Activated naive CD8-positive, alpha-beta T cell (primary cell): Measurements from ENCODE around the gene ATR.
A peak's percentile ranks its signal among the peaks of the same experiment; 100 is the strongest.
"Not testable (repeated sequence)": the region's sequence is repeated elsewhere in the genome, so short reads cannot be mapped to it uniquely, and the experiment has no call there.

Source experiments
- H3K27ac Mint-ChIP-seq: one replicate; pipeline ENCODE4 v1.8.0; 2021; ENCODE audit warnings: mixed read lengths
- H3K27me3 Mint-ChIP-seq: one replicate; pipeline ENCODE4 v1.8.0; 2021; ENCODE audit warnings: mixed read lengths
- H3K36me3 Mint-ChIP-seq: one replicate; pipeline ENCODE4 v1.8.0; 2021; ENCODE audit warnings: mixed read lengths
- H3K4me1 Mint-ChIP-seq: one replicate; pipeline ENCODE4 v1.8.0; 2021; ENCODE audit warnings: low read depth, mixed read lengths
- H3K4me3 Mint-ChIP-seq: one replicate; pipeline ENCODE4 v1.8.0; 2021; ENCODE audit warnings: mild to moderate bottlenecking, mixed read lengths
- H3K9me3 Mint-ChIP-seq: one replicate; pipeline ENCODE4 v1.8.0; 2021; ENCODE audit warnings: low read depth, mixed read lengths

ATR gene

DNA sequence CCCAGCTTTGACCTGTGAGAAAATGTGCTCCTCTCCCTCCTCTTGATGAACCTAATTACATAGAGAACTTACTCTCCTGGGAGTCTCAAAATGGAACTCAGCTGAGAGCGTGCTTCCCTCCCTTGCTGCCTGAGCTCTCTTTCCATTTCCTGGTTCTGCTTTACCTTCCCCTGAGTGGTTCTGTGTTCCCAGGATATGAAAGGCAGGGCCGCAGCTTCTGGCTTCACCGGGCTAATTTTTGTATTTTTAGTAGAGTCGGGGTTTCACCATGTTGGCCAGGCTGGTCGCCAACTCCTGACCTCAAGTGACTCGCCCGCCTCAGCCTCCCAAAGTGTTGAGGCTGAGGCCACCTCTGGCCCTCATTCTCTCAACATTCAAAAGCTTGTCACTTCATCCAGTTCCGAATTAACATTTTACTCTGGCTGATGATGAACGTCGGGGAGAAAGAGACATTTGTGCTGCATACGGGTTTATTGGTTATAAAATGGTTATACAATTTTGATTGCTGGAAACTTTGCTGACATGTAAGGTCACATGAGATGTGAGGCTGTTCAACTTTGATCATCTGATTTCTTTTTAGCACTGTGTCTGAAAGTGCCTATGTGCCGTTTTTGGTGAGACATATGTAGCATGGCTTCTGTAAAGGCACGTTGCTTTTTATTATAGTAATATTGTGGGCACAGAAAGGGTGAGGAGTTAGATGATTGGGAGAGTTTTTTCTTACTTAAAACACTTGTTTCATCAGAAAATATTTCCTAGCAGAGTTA lies 24.3 kb upstream of the ATR start:
- no peak overlapping the region for H3K27ac Mint-ChIP-seq
- no peaks in the 10 kb centered on the region for H3K27me3 Mint-ChIP-seq
- H3K4me3 Mint-ChIP-seq = no peak overlapping the region
- H3K9me3 Mint-ChIP-seq = no peaks in the 10 kb centered on the region
- peaks cover 6% of the 10 kb centered on the region for H3K4me1 Mint-ChIP-seq
- H3K36me3 Mint-ChIP-seq = no peaks in the 10 kb centered on the region

GRCh38 chr3:142601713-142602112 lies 23.2 kb upstream of the ATR start:
- no peaks in the 10 kb centered on the region for H3K36me3 Mint-ChIP-seq
- H3K4me3 Mint-ChIP-seq = no peak overlapping the region
- peaks cover 14% of the 10 kb centered on the region for H3K4me1 Mint-ChIP-seq
- H3K27ac Mint-ChIP-seq = no peak overlapping the region
- H3K9me3 Mint-ChIP-seq = no peaks in the 10 kb centered on the region
- no peaks in the 10 kb centered on the region for H3K27me3 Mint-ChIP-seq

DNA sequence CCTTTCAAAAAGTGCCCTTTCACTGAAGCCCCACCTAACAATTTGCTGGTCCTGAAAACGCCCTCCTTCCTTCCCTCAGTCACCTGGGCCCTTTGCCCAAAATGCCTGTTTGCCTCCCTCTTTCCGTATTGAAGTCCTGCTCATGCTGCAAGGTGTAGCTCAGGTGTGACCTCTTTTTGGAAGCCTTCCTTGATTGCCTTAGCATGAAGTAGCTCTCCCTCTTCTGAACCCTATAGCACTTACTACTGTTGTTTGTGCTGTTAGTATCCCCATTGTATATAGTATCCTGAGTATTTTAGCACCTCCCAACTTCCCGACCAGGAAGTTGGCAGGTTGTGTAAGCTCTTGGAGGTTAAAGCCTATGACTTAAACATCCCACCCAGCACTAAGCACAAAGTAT lies 19.4 kb upstream of the ATR start:
- peaks cover 20% of the 10 kb centered on the region for H3K4me1 Mint-ChIP-seq
- H3K9me3 Mint-ChIP-seq = no peaks in the 10 kb centered on the region
- H3K4me3 Mint-ChIP-seq = peak overlapping the region; percentile 97
- no peak overlapping the region for H3K27ac Mint-ChIP-seq
- no peaks in the 10 kb centered on the region for H3K36me3 Mint-ChIP-seq
- peaks cover 1% of the 10 kb centered on the region for H3K27me3 Mint-ChIP-seq

GRCh38 chr3:142596726-142597088 lies 18.2 kb upstream of the ATR start:
- peak overlapping the region; percentile 55 for H3K27ac Mint-ChIP-seq
- peaks cover 3% of the 10 kb centered on the region for H3K27me3 Mint-ChIP-seq
- no peaks in the 10 kb centered on the region for H3K9me3 Mint-ChIP-seq

GRCh38 chr3:142595951-142596725 lies 17.6 kb upstream of the ATR start, which contains the start of gene PLS1:
TSS of gene PLS1 (plus strand) at chr3:142596393. CDS start at chr3:142664238, 67,845 bp downstream.
- peak within 1 kb of the TSS; percentile 97 for H3K4me3 Mint-ChIP-seq
- no peaks in the 10 kb centered on the region for H3K9me3 Mint-ChIP-seq
- H3K36me3 Mint-ChIP-seq = no peaks in the 10 kb centered on the region
- peaks cover 20% of the 10 kb centered on the region for H3K4me1 Mint-ChIP-seq
- peak within 1 kb of the TSS; percentile 73 for H3K27ac Mint-ChIP-seq
- peaks cover 3% of the 10 kb centered on the region for H3K27me3 Mint-ChIP-seq

More at GRCh38 chr3:142596726-142597088, 18.2 kb upstream of the ATR start:
- Mint-ChIP-seq H3K36me3 (no peaks in the 10 kb centered on the region), H3K4me3 (peak overlapping the region; percentile 97), H3K4me1 (peaks cover 20% of the 10 kb centered on the region)

DNA sequence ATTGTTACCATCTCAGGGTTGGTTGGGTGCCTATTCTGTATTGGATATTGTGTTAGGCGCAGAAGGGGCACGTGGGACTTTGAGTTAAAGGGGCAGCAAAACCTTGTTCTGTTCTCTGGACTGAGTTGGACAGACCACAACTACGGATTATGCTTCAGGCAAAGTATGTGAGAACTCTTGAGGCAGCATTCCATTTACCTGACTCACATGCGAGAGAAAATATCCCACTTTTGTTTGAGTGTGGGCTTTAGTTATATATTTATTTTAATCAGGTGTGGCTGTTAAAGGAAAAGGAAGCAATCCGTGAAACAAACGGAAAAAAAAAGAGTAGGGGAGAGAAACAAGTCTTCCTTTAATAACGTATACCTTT lies 17.0 kb upstream of the ATR start:
- Mint-ChIP-seq H3K9me3 (no peaks in the 10 kb centered on the region), H3K4me1 (peaks cover 20% of the 10 kb centered on the region), H3K4me3 (peak overlapping the region; percentile 97), H3K36me3 (no peaks in the 10 kb centered on the region), H3K27me3 (peaks cover 3% of the 10 kb centered on the region), H3K27ac (no peak overlapping the region)

DNA sequence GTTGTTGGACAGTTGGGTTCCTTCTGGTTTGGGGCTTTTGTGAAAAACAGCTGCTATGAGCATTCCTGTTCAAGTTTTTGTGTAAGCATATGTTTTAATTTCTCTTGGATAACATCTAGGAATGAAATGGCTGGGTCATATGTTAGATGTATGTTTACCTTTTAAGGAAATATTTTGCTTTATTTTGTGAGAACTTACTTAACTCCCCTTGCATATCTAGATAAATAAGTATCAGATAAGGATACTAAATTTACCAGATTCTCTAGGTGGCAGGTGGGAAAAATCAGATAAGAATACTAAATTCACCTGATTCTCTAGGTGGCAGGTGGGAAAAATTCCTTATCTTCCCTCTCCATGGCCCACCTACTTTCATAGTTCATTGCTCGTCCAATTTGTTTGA lies 16.6 kb upstream of the ATR start:
- no peaks in the 10 kb centered on the region for H3K36me3 Mint-ChIP-seq
- H3K4me1 Mint-ChIP-seq = peaks cover 20% of the 10 kb centered on the region
- H3K4me3 Mint-ChIP-seq = peak overlapping the region; percentile 97
- H3K9me3 Mint-ChIP-seq = no peaks in the 10 kb centered on the region
- H3K27me3 Mint-ChIP-seq = peaks cover 4% of the 10 kb centered on the region
- H3K27ac Mint-ChIP-seq = no peak overlapping the region

DNA sequence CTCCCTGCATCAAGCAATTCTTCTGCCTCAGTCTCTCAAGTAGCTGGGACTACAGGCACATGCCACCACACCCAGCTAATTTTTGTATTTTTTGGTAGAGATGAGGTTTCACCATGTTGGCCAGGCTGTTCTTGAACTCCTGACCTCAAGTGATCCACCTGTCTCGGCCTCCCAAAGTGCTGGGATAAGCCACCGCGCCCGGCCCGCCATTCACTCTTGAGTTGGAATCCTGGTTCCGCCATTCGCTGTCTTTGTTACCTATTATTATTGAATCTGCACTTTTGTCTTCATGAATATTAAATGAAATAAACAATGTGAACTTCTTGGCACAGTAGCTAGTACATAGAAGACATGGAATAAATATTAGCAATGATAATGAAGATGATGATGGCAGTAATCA lies 13.7 kb upstream of the ATR start:
- not testable (repeated sequence) for H3K27ac Mint-ChIP-seq, H3K9me3 Mint-ChIP-seq, H3K27me3 Mint-ChIP-seq, H3K4me3 Mint-ChIP-seq, H3K36me3 Mint-ChIP-seq
- H3K4me1 Mint-ChIP-seq = peaks cover 12% of the 10 kb centered on the region

GRCh38 chr3:142588703-142589102 lies 10.2 kb upstream of the ATR start:
- no peaks in the 10 kb centered on the region for H3K4me1 Mint-ChIP-seq
- H3K4me3 Mint-ChIP-seq = no peak overlapping the region
- H3K27ac Mint-ChIP-seq = no peak overlapping the region
- no peaks in the 10 kb centered on the region for H3K9me3 Mint-ChIP-seq
- H3K36me3 Mint-ChIP-seq = no peaks in the 10 kb centered on the region
- peaks cover 7% of the 10 kb centered on the region for H3K27me3 Mint-ChIP-seq

DNA sequence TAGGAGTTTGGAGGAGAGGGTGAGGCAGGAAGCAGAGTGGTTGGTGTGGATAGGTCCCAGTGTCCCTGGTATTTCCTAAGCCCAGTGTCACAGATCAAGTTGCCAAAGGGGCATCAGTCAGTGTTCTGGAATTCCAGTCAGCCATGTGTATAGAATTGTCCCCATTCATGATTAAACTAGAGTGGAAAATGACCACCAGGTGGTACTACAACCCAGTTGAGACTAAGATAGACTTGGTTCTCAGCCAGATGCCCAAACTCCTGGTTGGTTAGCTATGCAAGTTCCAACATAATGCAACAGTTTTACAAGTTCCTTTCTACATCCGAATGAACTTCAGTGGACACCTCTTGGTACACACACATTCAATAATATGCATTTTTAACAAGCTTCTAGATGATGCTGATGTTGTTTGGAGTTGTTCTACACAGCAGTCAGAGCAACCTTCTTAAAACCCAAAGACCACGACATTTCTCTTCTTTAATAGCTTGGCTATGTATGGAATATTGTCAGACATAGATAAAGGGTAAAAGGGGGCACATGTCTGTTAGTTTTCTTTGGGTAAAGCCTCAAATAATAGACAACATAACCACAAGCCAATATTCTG lies 8.4 kb upstream of the ATR start:
- Mint-ChIP-seq H3K27ac (no peak overlapping the region), H3K27me3 (peaks cover 5% of the 10 kb centered on the region), H3K9me3 (no peaks in the 10 kb centered on the region), H3K36me3 (no peaks in the 10 kb centered on the region), H3K4me1 (no peaks in the 10 kb centered on the region), H3K4me3 (no peak overlapping the region)

- H3K4me3 Mint-ChIP-seq, H3K27me3 Mint-ChIP-seq, H3K36me3 Mint-ChIP-seq, H3K9me3 Mint-ChIP-seq, H3K27ac Mint-ChIP-seq: not testable (repeated sequence)
- H3K4me1 Mint-ChIP-seq = peaks cover 31% of the 10 kb centered on the region
Measured at GRCh38 chr3:142581070-142581469, 2.5 kb upstream of the ATR start.

DNA sequence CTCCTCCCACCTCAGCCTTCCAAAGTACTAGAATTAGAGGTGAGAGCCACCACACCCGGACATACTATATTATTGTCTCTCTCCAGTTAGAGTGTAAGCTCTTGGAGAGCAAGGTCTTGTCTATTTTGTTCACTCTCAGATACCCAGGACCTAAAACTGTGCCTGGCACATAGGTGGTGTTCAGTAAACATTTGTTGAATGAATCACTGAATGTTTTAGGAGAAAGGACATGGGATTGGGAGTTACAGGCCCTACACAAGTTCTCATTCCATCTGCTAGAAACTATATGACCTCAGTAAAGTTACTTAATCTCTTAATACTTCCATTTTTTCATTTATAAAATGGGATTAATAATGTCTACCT lies 1.5 kb upstream of the ATR start:
- no peaks in the 10 kb centered on the region for H3K27me3 Mint-ChIP-seq
- H3K9me3 Mint-ChIP-seq = no peaks in the 10 kb centered on the region
- peaks cover 41% of the 10 kb centered on the region for H3K4me1 Mint-ChIP-seq
- peak overlapping the region; percentile 100 for H3K4me3 Mint-ChIP-seq
- H3K27ac Mint-ChIP-seq = peak overlapping the region; percentile 98
- H3K36me3 Mint-ChIP-seq = peaks cover 2% of the 10 kb centered on the region

DNA sequence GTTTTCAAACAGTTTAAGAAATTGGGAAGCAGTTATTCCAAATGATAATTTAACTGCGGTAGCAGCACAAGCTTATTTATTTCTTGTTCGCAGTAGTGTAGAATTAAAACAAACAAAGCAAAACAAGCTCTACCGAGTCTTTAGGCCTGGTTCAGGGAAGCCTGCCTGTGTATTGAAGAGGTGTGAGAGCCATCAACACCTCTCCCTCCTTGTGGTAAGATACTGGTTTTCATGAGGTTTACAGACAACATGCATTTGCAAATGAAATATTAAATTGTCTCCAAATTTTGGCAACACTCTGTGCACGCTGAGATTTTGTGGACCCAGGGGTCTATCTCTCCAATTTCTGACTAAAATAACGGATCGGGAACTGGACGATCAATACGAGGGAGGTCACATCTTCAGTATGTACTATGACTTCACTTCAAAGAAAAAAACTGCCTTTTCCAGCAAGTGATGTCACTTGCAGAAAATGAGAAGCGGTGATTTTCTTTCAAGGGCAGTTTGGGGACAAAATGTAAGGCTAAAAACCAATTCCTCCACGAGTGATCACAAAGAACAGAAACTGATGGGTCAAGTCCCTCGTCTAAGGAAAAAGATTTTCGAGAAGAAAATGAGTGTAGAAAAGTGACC lies 721 bp downstream of the ATR start:
- Mint-ChIP-seq H3K4me3 (peak overlapping the region; percentile 100), H3K27ac (peak overlapping the region; percentile 98), H3K36me3 (peaks cover 4% of the 10 kb centered on the region), H3K9me3 (no peaks in the 10 kb centered on the region), H3K4me1 (peaks cover 55% of the 10 kb centered on the region), H3K27me3 (no peaks in the 10 kb centered on the region)

GRCh38 chr3:142576792-142577191 lies 1.7 kb downstream of the ATR start:
- peaks cover 4% of the 10 kb centered on the region for H3K36me3 Mint-ChIP-seq
- H3K27ac Mint-ChIP-seq = peak overlapping the region; percentile 61

DNA sequence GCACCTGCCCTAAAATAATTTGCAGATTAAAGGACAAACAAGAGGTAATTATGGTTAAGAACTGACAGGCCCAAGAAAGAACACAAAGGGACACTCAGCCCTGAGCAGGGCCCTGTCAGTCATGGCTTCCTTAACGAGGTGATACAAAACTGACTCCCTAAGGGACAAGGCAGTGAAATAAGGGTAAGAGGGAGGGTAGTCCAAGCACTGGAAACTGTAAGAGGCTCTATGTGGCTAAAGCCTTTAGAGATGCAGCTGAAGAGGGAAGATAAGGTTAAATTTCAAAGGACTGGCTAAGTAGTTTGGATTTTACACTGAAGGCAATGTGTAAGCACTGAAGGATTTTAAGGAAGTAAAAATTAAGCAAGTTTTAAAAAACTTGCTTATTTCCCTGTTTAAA lies 3.9 kb downstream of the ATR start:
- H3K9me3 Mint-ChIP-seq = no peaks in the 10 kb centered on the region
- H3K4me1 Mint-ChIP-seq = peaks cover 61% of the 10 kb centered on the region
- no peaks in the 10 kb centered on the region for H3K27me3 Mint-ChIP-seq
- peak overlapping the region; percentile 53 for H3K4me3 Mint-ChIP-seq
- H3K27ac Mint-ChIP-seq = peak overlapping the region; percentile 66
- H3K36me3 Mint-ChIP-seq = peaks cover 6% of the 10 kb centered on the region

More at GRCh38 chr3:142576792-142577191, 1.7 kb downstream of the ATR start:
- Mint-ChIP-seq H3K27me3 (no peaks in the 10 kb centered on the region), H3K4me3 (peak overlapping the region; percentile 100), H3K4me1 (peaks cover 57% of the 10 kb centered on the region), H3K9me3 (no peaks in the 10 kb centered on the region)
